GM04503 (cell line): ENCODE results near the gene PSTK.

Source experiments
- DNase-seq: peaks from one replicate; pipeline ENCODE4 v3.0.0-alpha.2; 2012; ENCODE audit warnings: low read depth

Gene PSTK

GRCh38 chr10:123019941-123020703 is 39.9 kb downstream of the PSTK start:
- DNase-seq: no peak

GRCh38 chr10:123021517-123021916 is 41.3 kb downstream of the PSTK start:
- no peak for DNase-seq

GRCh38 chr10:123024540-123024939 is 44.3 kb downstream of the PSTK start:
- DNase-seq: no peak

- DNase-seq: no peak
Measured at GRCh38 chr10:123026302-123026701, 46.1 kb downstream of the PSTK start.

GRCh38 chr10:123027861-123028260 is 47.7 kb downstream of the PSTK start:
- no peak for DNase-seq

GRCh38 chr10:123031124-123031523 is 50.9 kb downstream of the PSTK start:
- no peak for DNase-seq

GRCh38 chr10:123034332-123034731 is 54.1 kb downstream of the PSTK start:
- no peak for DNase-seq

GRCh38 chr10:123035467-123036086 is 55.4 kb downstream of the PSTK start:
- no peak for DNase-seq

GRCh38 chr10:123038782-123039631 is 58.8 kb downstream of the PSTK start:
- no peak for DNase-seq

- no peak for DNase-seq
Measured at GRCh38 chr10:123039632-123039930, 59.4 kb downstream of the PSTK start.
